ENCODE data around the gene GTF3A. TPM values are rescaled to one million over a fixed set of nuclear protein-coding genes. Genes with fewer than 3 reads are reported as not detected.

The GTF3A gene
- total and polyA plus RNA-seq, 9 of the 15 experiments (the other 6 are each of a cell fraction or from before 2014, with no cell fraction given), result 47.5 to 303 (median 174) TPM

DNA sequence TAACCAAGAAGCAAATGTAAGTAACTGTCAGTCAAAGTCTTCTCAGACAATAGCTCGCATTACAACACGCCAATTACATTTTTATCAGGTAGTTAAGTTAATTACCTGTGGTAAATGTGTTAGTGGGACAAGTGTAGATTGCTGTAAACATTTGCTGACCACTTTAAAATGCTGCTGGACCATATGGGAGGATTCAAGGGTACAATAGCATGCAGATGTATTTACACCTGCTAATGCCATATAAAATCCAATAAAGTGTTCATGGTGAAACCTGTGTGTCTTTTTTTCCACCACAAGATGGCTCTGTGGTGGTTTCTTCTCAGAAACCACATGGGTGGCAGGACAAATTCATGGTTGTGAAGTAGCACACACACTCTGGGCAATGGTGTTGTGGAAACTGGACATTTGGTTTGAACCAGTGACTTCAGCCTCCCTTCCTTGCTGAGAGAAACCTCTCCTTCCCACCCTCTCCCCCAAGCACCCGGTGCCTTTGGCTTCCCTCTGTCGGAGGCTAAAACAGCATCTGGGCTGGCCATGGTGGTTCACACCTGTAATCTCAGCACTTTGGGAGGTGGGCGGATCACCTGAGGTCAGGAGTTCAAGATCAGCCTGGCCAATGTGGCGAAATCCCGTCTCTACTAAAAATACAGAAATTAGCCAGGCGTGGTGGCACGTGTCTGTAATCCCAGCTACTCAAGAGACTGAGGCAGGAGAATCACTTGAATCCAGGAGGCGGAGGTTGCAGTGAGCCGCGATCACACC lies 18.1 kb upstream of the GTF3A start:
- FAIRE-seq (peak; percentile 76), ATAC-seq (peak; percentile 74), DNase-seq (ENCODE audit: extremely low read depth in 1 of 4, low spot score in 3 of 4) (peak; percentile 14 to 47 (median 24))
- no peaks in the 10 kb centered on the region for H3K79me2 ChIP-seq (ENCODE audit: control insufficient read depth, insufficient read depth, low read length)
- H3K4me3 ChIP-seq, result no peak overlapping the region
- CTCF ChIA-PET (ENCODE audit: low intra/inter-chr PET ratio), result interaction anchor here (1.4 kb wide), 1 partner anchor 421 kb away, joined by 7 read pairs; no protein-coding TSS in a partner anchor
- BruUV-seq (replicated peaks), result no TSS peak
- no peaks in the 10 kb centered on the region for H3K9me1 ChIP-seq (ENCODE audit: control insufficient read depth, insufficient read depth, low read length)
- H3K9ac ChIP-seq (ENCODE audit: insufficient read depth in 1 of 2, low read depth in 2 of 2, low read length in 2 of 2), result no peak overlapping the region
- H2AFZ ChIP-seq (ENCODE audit: low read depth, low read length), result 0 out of 2 replicates have a peak overlapping the region, but pooled peaks have one; percentile 58
- H4K20me1 ChIP-seq (replicated peaks; ENCODE audit: control insufficient read depth, insufficient read depth, low read length), result no peaks in the 10 kb centered on the region
- intact Hi-C loops (cut with micrococcal nuclease) (no loop called here), in situ Hi-C loops (cut with MboI) (no loop called here)
- no peaks in the 10 kb centered on the region for H3K36me3 ChIP-seq (ENCODE audit: control insufficient read depth, insufficient read depth, low read length)
- no peaks in the 10 kb centered on the region for H3K9me3 ChIP-seq (replicated peaks; ENCODE audit: control insufficient read depth, insufficient read depth, low read depth, low read length)
- no peak overlapping the region for H3K27ac ChIP-seq (ENCODE audit: extremely low read depth, low read depth, low read length)
- POLR2A ChIA-PET, result interaction anchor here (0.6 to 1.0 kb wide), 2 partner anchors 10 to 76 kb away, joined by 3 read pairs; no protein-coding TSS in a partner anchor
- WGBS (ENCODE audit: insufficient coverage, low coverage, missing lambda C conversion rate), result 10% methylated on average over 12 of the region's 12 CpGs
- no peak overlapping the region for H3K4me2 ChIP-seq (ENCODE audit: insufficient read depth, low read length)
- peaks cover 4 to 29% of the 10 kb centered on the region in 2 experiments; a peak in 4 of 5 replicates for H3K27me3 ChIP-seq (ENCODE audit: control insufficient read depth in 2 of 2, insufficient read depth in 2 of 2, low read length in 2 of 2)
- no peaks in the 10 kb centered on the region for H3K4me1 ChIP-seq (replicated peaks in 1 of 2; ENCODE audit: control insufficient read depth in 2 of 2, insufficient read depth in 2 of 2, low read length in 2 of 2)
- TF ChIP-seq PHF20 (IDR thresholded peaks at IDR 0.05; ENCODE audit: partially characterized antibody) (no peak), ZNF507 (tag; conservative IDR thresholded peaks at IDR 0.05) (no peak), IRF2 (CRISPR knock-in tag; IDR thresholded peaks at IDR 0.05) (no peak), ZNF41 (CRISPR knock-in tag; conservative IDR thresholded peaks at IDR 0.05) (no peak), SMC3 (conservative IDR thresholded peaks at IDR 0.05; ENCODE audit: insufficient read depth, low read depth, low read length) (peak; percentile 50; the same call in 1 of the 2 replicates), ZNF561 (CRISPR knock-in tag; conservative IDR thresholded peaks at IDR 0.05) (no peak), ZNF655 (CRISPR knock-in tag; IDR thresholded peaks at IDR 0.05) (no peak), HNRNPK (IDR thresholded peaks at IDR 0.05; ENCODE audit: low read depth, low read length, poor library complexity, severe bottlenecking) (no peak)
- TF ChIP-seq, protein P1, sequence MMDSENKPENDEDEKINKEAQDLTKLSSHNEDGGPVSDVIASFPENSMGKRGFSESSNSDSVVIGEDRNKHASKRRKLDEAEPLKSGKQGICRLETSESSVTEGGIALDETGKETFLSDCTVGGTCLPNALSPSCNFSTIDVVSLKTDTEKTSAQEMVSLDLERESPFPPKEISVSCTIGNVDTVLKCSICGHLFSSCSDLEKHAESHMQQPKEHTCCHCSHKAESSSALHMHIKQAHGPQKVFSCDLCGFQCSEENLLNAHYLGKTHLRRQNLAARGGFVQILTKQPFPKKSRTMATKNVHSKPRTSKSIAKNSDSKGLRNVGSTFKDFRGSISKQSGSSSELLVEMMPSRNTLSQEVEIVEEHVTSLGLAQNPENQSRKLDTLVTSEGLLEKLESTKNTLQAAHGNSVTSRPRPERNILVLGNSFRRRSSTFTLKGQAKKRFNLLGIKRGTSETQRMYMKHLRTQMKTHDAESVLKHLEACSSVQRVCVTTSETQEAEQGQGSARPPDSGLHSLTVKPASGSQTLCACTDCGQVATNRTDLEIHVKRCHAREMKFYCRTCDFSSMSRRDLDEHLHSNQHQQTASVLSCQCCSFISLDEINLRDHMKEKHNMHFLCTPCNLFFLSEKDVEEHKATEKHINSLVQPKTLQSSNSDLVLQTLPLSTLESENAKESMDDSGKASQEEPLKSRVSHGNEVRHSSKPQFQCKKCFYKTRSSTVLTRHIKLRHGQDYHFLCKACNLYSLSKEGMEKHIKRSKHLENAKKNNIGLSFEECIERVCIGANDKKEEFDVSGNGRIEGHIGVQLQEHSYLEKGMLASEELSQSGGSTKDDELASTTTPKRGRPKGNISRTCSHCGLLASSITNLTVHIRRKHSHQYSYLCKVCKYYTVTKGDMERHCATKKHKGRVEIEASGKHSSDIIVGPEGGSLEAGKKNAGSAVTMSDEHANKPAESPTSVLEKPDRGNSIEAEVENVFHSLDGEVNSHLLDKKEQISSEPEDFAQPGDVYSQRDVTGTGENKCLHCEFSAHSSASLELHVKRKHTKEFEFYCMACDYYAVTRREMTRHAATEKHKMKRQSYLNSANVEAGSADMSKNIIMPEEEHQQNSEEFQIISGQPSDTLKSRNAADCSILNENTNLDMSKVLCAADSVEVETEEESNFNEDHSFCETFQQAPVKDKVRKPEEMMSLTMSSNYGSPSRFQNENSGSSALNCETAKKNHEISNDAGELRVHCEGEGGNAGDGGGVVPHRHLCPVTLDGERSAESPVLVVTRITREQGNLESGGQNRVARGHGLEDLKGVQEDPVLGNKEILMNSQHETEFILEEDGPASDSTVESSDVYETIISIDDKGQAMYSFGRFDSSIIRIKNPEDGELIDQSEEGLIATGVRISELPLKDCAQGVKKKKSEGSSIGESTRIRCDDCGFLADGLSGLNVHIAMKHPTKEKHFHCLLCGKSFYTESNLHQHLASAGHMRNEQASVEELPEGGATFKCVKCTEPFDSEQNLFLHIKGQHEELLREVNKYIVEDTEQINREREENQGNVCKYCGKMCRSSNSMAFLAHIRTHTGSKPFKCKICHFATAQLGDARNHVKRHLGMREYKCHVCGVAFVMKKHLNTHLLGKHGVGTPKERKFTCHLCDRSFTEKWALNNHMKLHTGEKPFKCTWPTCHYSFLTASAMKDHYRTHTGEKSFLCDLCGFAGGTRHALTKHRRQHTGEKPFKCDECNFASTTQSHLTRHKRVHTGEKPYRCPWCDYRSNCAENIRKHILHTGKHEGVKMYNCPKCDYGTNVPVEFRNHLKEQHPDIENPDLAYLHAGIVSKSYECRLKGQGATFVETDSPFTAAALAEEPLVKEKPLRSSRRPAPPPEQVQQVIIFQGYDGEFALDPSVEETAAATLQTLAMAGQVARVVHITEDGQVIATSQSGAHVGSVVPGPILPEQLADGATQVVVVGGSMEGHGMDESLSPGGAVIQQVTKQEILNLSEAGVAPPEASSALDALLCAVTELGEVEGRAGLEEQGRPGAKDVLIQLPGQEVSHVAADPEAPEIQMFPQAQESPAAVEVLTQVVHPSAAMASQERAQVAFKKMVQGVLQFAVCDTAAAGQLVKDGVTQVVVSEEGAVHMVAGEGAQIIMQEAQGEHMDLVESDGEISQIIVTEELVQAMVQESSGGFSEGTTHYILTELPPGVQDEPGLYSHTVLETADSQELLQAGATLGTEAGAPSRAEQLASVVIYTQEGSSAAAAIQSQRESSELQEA (IDR thresholded peaks at IDR 0.05; ENCODE audit: low read depth), result no peak
- TF ChIP-seq, protein P2, sequence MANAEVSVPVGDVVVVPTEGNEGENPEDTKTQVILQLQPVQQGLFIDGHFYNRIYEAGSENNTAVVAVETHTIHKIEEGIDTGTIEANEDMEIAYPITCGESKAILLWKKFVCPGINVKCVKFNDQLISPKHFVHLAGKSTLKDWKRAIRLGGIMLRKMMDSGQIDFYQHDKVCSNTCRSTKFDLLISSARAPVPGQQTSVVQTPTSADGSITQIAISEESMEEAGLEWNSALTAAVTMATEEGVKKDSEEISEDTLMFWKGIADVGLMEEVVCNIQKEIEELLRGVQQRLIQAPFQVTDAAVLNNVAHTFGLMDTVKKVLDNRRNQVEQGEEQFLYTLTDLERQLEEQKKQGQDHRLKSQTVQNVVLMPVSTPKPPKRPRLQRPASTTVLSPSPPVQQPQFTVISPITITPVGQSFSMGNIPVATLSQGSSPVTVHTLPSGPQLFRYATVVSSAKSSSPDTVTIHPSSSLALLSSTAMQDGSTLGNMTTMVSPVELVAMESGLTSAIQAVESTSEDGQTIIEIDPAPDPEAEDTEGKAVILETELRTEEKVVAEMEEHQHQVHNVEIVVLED (CRISPR knock-in tag; IDR thresholded peaks at IDR 0.05), result no peak

All from K562 (cell line).